ENCODE results near the gene MGAT5.

GRCh38 chr2:134287323-134287722 lies 33.5 kb downstream of the MGAT5 start:
- TF ChIP-seq, protein P1, sequence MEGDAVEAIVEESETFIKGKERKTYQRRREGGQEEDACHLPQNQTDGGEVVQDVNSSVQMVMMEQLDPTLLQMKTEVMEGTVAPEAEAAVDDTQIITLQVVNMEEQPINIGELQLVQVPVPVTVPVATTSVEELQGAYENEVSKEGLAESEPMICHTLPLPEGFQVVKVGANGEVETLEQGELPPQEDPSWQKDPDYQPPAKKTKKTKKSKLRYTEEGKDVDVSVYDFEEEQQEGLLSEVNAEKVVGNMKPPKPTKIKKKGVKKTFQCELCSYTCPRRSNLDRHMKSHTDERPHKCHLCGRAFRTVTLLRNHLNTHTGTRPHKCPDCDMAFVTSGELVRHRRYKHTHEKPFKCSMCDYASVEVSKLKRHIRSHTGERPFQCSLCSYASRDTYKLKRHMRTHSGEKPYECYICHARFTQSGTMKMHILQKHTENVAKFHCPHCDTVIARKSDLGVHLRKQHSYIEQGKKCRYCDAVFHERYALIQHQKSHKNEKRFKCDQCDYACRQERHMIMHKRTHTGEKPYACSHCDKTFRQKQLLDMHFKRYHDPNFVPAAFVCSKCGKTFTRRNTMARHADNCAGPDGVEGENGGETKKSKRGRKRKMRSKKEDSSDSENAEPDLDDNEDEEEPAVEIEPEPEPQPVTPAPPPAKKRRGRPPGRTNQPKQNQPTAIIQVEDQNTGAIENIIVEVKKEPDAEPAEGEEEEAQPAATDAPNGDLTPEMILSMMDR (tag by site-specific recombination; IDR thresholded peaks at IDR 0.05): no peak
- TF ChIP-seq ZBTB6 (tag by site-specific recombination; IDR thresholded peaks at IDR 0.05) (no peak), ZBTB7A (tag by site-specific recombination; IDR thresholded peaks at IDR 0.05; ENCODE audit: low read depth) (no peak), HOXD13 (CRISPR knock-in tag; IDR thresholded peaks at IDR 0.05; ENCODE audit: borderline replicate concordance) (no peak), PBX3 (CRISPR knock-in tag; IDR thresholded peaks at IDR 0.05) (no peak), ZNF311 (tag by site-specific recombination; IDR thresholded peaks at IDR 0.05; ENCODE audit: borderline replicate concordance) (no peak), ATF2 (tag by site-specific recombination; IDR thresholded peaks at IDR 0.05; ENCODE audit: low read depth) (no peak), ZNF621 (tag by site-specific recombination; IDR thresholded peaks at IDR 0.05) (no peak), ZNF302 (tag by site-specific recombination; IDR thresholded peaks at IDR 0.05; ENCODE audit: low read depth) (no peak), ZNF184 (tag by site-specific recombination; IDR thresholded peaks at IDR 0.05) (no peak), SP2 (tag by site-specific recombination; IDR thresholded peaks at IDR 0.05) (no peak)
- TF ChIP-seq, protein P2, sequence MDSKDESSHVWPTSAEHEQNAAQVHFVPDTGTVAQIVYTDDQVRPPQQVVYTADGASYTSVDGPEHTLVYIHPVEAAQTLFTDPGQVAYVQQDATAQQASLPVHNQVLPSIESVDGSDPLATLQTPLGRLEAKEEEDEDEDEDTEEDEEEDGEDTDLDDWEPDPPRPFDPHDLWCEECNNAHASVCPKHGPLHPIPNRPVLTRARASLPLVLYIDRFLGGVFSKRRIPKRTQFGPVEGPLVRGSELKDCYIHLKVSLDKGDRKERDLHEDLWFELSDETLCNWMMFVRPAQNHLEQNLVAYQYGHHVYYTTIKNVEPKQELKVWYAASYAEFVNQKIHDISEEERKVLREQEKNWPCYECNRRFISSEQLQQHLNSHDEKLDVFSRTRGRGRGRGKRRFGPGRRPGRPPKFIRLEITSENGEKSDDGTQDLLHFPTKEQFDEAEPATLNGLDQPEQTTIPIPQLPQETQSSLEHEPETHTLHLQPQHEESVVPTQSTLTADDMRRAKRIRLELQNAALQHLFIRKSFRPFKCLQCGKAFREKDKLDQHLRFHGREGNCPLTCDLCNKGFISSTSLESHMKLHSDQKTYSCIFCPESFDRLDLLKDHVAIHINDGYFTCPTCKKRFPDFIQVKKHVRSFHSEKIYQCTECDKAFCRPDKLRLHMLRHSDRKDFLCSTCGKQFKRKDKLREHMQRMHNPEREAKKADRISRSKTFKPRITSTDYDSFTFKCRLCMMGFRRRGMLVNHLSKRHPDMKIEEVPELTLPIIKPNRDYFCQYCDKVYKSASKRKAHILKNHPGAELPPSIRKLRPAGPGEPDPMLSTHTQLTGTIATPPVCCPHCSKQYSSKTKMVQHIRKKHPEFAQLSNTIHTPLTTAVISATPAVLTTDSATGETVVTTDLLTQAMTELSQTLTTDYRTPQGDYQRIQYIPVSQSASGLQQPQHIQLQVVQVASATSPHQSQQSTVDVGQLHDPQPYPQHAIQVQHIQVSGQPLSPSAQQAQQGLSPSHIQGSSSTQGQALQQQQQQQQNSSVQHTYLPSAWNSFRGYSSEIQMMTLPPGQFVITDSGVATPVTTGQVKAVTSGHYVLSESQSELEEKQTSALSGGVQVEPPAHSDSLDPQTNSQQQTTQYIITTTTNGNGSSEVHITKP (tag by site-specific recombination; IDR thresholded peaks at IDR 0.05): no peak
